Activated CD8-positive, alpha-beta memory T cell treated with anti-CD3 and anti-CD28 coated beads for 4 hours (primary cell): ENCODE results near the gene CACNA1C.

ENCODE experiments used
- DNase-seq, 2 donors: peaks; one replicate each; pipeline ENCODE4 v3.0.0-alpha.2; 2020; ENCODE audit warnings: low read depth in 2 of 2

CACNA1C gene

GRCh38 chr12:2551412-2551900 is 498.7 kb downstream of the CACNA1C start:
- DNase-seq = no peak

- no peak for DNase-seq
Observed at GRCh38 chr12:2552000-2552756, 499.4 kb downstream of the CACNA1C start.

- DNase-seq = no peak
Observed at GRCh38 chr12:2553388-2554126, 500.8 kb downstream of the CACNA1C start.

- DNase-seq = no peak
Observed at GRCh38 chr12:2555487-2556082, 502.8 kb downstream of the CACNA1C start.

GRCh38 chr12:2557597-2557996 is 504.8 kb downstream of the CACNA1C start:
- no peak for DNase-seq

GRCh38 chr12:2559931-2560330 is 507.1 kb downstream of the CACNA1C start:
- no peak for DNase-seq

GRCh38 chr12:2560356-2560755 is 507.6 kb downstream of the CACNA1C start:
- DNase-seq = no peak

- no peak for DNase-seq
Observed at GRCh38 chr12:2561367-2561766, 508.6 kb downstream of the CACNA1C start.

GRCh38 chr12:2562400-2562799 is 509.6 kb downstream of the CACNA1C start:
- DNase-seq = no peak

- DNase-seq = no peak
Observed at GRCh38 chr12:2563709-2564108, 510.9 kb downstream of the CACNA1C start.

GRCh38 chr12:2566161-2566560 is 513.4 kb downstream of the CACNA1C start:
- DNase-seq = no peak

GRCh38 chr12:2567711-2568110 is 514.9 kb downstream of the CACNA1C start:
- DNase-seq = no peak

GRCh38 chr12:2570562-2570961 is 517.8 kb downstream of the CACNA1C start:
- no peak for DNase-seq

GRCh38 chr12:2574355-2574935 is 521.7 kb downstream of the CACNA1C start:
- no peak for DNase-seq

- DNase-seq = no peak
Observed at GRCh38 chr12:2575245-2575644, 522.5 kb downstream of the CACNA1C start.

- DNase-seq = no peak
Observed at GRCh38 chr12:2578211-2578610, 525.4 kb downstream of the CACNA1C start.

GRCh38 chr12:2578772-2579171 is 526.0 kb downstream of the CACNA1C start:
- no peak for DNase-seq

GRCh38 chr12:2580821-2581220 is 528.0 kb downstream of the CACNA1C start:
- DNase-seq = no peak

- DNase-seq = no peak
Observed at GRCh38 chr12:2581293-2582045, 528.7 kb downstream of the CACNA1C start.

- DNase-seq = no peak
Observed at GRCh38 chr12:2582631-2583030, 529.8 kb downstream of the CACNA1C start.

GRCh38 chr12:2583091-2583497 is 530.3 kb downstream of the CACNA1C start:
- DNase-seq = no peak
